ENCODE data around the gene CCDC34. TPM values are rescaled to one million over a fixed set of nuclear protein-coding genes. Genes with fewer than 3 reads are reported as not detected.

Gene CCDC34
- total RNA-seq, 3 donors from 2014 or later (not counting 1 experiment from before 2014, with no cell fraction given): 0.99 to 3.0 (median 1.2) TPM

GRCh38 chr11:27391331-27392015 is 28.5 kb upstream of the CCDC34 start:
- no peak for ATAC-seq
- WGBS (ENCODE audit: insufficient coverage): 84% methylated on average over 5 of the region's 5 CpGs

GRCh38 chr11:27390318-27391295 is 27.6 kb upstream of the CCDC34 start:
- DNase-seq (no peak), ATAC-seq (no peak)
- Histone ChIP-seq H3K4me1 (ENCODE audit: control insufficient read depth, insufficient read depth, low read length) (no peaks in the 10 kb centered on the region), H3K36me3 (ENCODE audit: control insufficient read depth, insufficient read depth, low read length) (no peaks in the 10 kb centered on the region), H3K27me3 (ENCODE audit: control insufficient read depth, insufficient read depth, low read length) (no peaks in the 10 kb centered on the region), H3K9me3 (ENCODE audit: control insufficient read depth, insufficient read depth, low read length) (no peaks in the 10 kb centered on the region), H3K27ac (ENCODE audit: low read length) (no peak overlapping the region), H3K4me3 (ENCODE audit: low read length) (no peak overlapping the region)
- intact Hi-C loops (cut with micrococcal nuclease): no loop called here
- no peaks in the 10 kb centered on the region for H3K9me3 Mint-ChIP-seq
- no peaks in the 10 kb centered on the region for H3K4me1 Mint-ChIP-seq
- 93% methylated on average over 6 of the region's 6 CpGs for WGBS (ENCODE audit: insufficient coverage)
- TF ChIP-seq CTCF (IDR thresholded peaks at IDR 0.05): no peak
- peaks cover 2 to 32% of the 10 kb centered on the region in 2 donors for H3K27me3 Mint-ChIP-seq (ENCODE audit: low read depth in 2 of 2)
- no peaks in the 10 kb centered on the region for H3K36me3 Mint-ChIP-seq
- no peak overlapping the region for H3K27ac Mint-ChIP-seq
- no peak overlapping the region for H3K4me3 Mint-ChIP-seq

More at GRCh38 chr11:27391331-27392015, 28.5 kb upstream of the CCDC34 start:
- peaks cover 2 to 30% of the 10 kb centered on the region in 2 donors for H3K27me3 Mint-ChIP-seq (ENCODE audit: low read depth in 2 of 2)
- no peaks in the 10 kb centered on the region for H3K9me3 ChIP-seq (ENCODE audit: control insufficient read depth, insufficient read depth, low read length)
- no peaks in the 10 kb centered on the region for H3K4me1 Mint-ChIP-seq
- intact Hi-C loops (cut with micrococcal nuclease): no loop called here
- H3K4me1 ChIP-seq (ENCODE audit: control insufficient read depth, insufficient read depth, low read length): no peaks in the 10 kb centered on the region
- no peak overlapping the region for H3K4me3 Mint-ChIP-seq
- no peak overlapping the region for H3K27ac Mint-ChIP-seq
- no peaks in the 10 kb centered on the region for H3K36me3 Mint-ChIP-seq
- H3K9me3 Mint-ChIP-seq: no peaks in the 10 kb centered on the region
- H3K27me3 ChIP-seq (ENCODE audit: control insufficient read depth, insufficient read depth, low read length): no peaks in the 10 kb centered on the region
- H3K4me3 ChIP-seq (ENCODE audit: low read length): no peak overlapping the region
- no peaks in the 10 kb centered on the region for H3K36me3 ChIP-seq (ENCODE audit: control insufficient read depth, insufficient read depth, low read length)
- no peak overlapping the region for H3K27ac ChIP-seq (ENCODE audit: low read length)
- no peak for DNase-seq
- no peak for TF ChIP-seq CTCF (IDR thresholded peaks at IDR 0.05)

- no peak overlapping the region for H3K4me3 ChIP-seq (ENCODE audit: low read length)
- no peaks in the 10 kb centered on the region for H3K36me3 Mint-ChIP-seq
- H3K4me3 Mint-ChIP-seq: no peak overlapping the region
- H3K27me3 ChIP-seq (ENCODE audit: control insufficient read depth, insufficient read depth, low read length): no peaks in the 10 kb centered on the region
- DNase-seq (no peak), ATAC-seq (no peak)
- H3K9me3 Mint-ChIP-seq: no peaks in the 10 kb centered on the region
- H3K4me1 Mint-ChIP-seq: no peaks in the 10 kb centered on the region
- peaks cover 2 to 20% of the 10 kb centered on the region in 2 donors for H3K27me3 Mint-ChIP-seq (ENCODE audit: low read depth in 2 of 2)
- TF ChIP-seq CTCF (IDR thresholded peaks at IDR 0.05): no peak
- WGBS (ENCODE audit: insufficient coverage): 80% methylated on average over 1 of the region's 1 CpG
- H3K27ac ChIP-seq (ENCODE audit: low read length): no peak overlapping the region
- H3K4me1 ChIP-seq (ENCODE audit: control insufficient read depth, insufficient read depth, low read length): no peaks in the 10 kb centered on the region
- H3K36me3 ChIP-seq (ENCODE audit: control insufficient read depth, insufficient read depth, low read length): no peaks in the 10 kb centered on the region
- H3K9me3 ChIP-seq (ENCODE audit: control insufficient read depth, insufficient read depth, low read length): no peaks in the 10 kb centered on the region
- intact Hi-C loops (cut with micrococcal nuclease): no loop called here
- H3K27ac Mint-ChIP-seq: no peak overlapping the region
Measured at GRCh38 chr11:27388869-27389268, 25.9 kb upstream of the CCDC34 start.
